Measurements from ENCODE around the gene KCNQ2. TPM values are rescaled to one million over a fixed set of nuclear protein-coding genes. Genes with fewer than 3 reads are reported as not detected.

Gene KCNQ2
- polyA plus RNA-seq, 4 donors = 0.27 to 1.4 (median 0.65) TPM; not detected in 1

DNA sequence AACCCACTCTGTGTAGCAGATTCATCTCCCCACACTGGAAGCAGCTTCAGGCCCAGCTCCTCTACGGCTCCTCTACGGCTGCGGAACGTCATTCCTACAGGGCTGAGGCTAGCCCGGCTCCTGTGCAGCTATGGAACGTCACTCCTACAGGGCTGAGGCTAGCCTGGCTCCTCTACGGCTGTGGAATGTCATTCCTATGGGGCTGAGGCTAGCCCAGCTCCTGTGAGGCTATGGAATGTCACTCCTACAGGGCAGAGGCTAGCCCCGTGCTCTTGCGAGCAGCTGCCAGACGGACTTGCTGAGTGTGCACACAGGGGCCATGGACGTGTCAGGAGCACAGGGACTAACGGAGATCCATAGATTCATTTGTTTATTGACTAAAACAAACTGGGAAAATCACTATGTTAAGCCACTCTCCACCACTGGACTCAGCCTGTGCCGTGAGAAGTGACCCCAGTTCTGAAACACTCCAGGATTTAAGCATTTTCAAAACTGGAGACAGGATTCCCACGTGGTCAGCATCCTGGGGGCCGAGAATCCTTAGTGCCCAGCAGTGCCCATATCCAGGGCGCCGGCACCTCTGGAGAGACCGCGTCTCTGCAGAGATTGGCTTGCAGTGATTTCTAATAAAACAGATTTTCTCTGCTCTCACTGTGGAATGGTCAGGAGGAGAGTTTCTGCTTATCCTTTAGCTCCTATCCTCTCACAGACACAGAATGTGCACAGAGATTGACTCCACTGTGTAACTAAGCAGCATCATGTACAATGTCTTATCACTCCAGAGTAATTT, 5.0 kb downstream of the KCNQ2 start:
- H3K9me3 ChIP-seq (ENCODE audit: control insufficient read depth in 2 of 2, insufficient read depth in 1 of 2, low read depth in 1 of 2, low read length in 1 of 2) = no peaks in the 10 kb centered on the region
- FAIRE-seq (no peak), DNase-seq (no peak)
- H3K27ac ChIP-seq (ENCODE audit: low read depth in 1 of 3, low read length in 2 of 3) = no peak overlapping the region
- no peaks in the 10 kb centered on the region for H3K4me1 ChIP-seq (ENCODE audit: control insufficient read depth in 3 of 3, insufficient read depth in 2 of 3, low read depth in 1 of 3, low read length in 2 of 3)
- H3K4me3 ChIP-seq (ENCODE audit: low read depth in 1 of 3, low read length in 3 of 3) = no peak overlapping the region
- H3K27me3 ChIP-seq (ENCODE audit: control insufficient read depth in 3 of 3, insufficient read depth in 3 of 3, low read length in 3 of 3) = peaks cover 12 to 31% (median 16%) of the 10 kb centered on the region in 3 donors
- 64 to 73% (median 69%) methylated on average over 19 of the region's 19 CpGs for WGBS, 3 donors
- H3K36me3 ChIP-seq (ENCODE audit: control insufficient read depth in 3 of 3, insufficient read depth in 2 of 3, low read depth in 1 of 3, low read length in 3 of 3) = no peaks in the 10 kb centered on the region

- 85 to 87% (median 85%) methylated on average over 17 of the region's 17 CpGs for WGBS, 3 donors
- FAIRE-seq = no peak
- no peaks in the 10 kb centered on the region for H3K9me3 ChIP-seq (ENCODE audit: control insufficient read depth in 2 of 2, insufficient read depth in 1 of 2, low read depth in 1 of 2, low read length in 1 of 2)
- no peaks in the 10 kb centered on the region for H3K4me1 ChIP-seq (ENCODE audit: control insufficient read depth in 3 of 3, insufficient read depth in 2 of 3, low read depth in 1 of 3, low read length in 2 of 3)
- no peak overlapping the region for H3K4me3 ChIP-seq (ENCODE audit: low read depth in 1 of 3, low read length in 3 of 3)
- H3K27me3 ChIP-seq (ENCODE audit: control insufficient read depth in 3 of 3, insufficient read depth in 3 of 3, low read length in 3 of 3) = peaks cover 14 to 32% (median 15%) of the 10 kb centered on the region in 3 donors
- H3K27ac ChIP-seq (ENCODE audit: low read depth in 1 of 3, low read length in 2 of 3) = no peak overlapping the region
- H3K36me3 ChIP-seq (ENCODE audit: control insufficient read depth in 3 of 3, insufficient read depth in 2 of 3, low read depth in 1 of 3, low read length in 3 of 3) = no peaks in the 10 kb centered on the region
- no peak for DNase-seq
Measured at GRCh38 chr20:63466861-63467260, 5.6 kb downstream of the KCNQ2 start.

GRCh38 chr20:63466250-63466825, 6.1 kb downstream of the KCNQ2 start:
- peaks cover 11 to 34% (median 16%) of the 10 kb centered on the region in 3 donors for H3K27me3 ChIP-seq (ENCODE audit: control insufficient read depth in 3 of 3, insufficient read depth in 3 of 3, low read length in 3 of 3)
- no peak overlapping the region for H3K27ac ChIP-seq (ENCODE audit: low read depth in 1 of 3, low read length in 2 of 3)
- 83 to 85% (median 85%) methylated on average over 55 of the region's 55 CpGs for WGBS, 3 donors
- DNase-seq = no peak
- FAIRE-seq = no peak
- H3K9me3 ChIP-seq (ENCODE audit: control insufficient read depth in 2 of 2, insufficient read depth in 1 of 2, low read depth in 1 of 2, low read length in 1 of 2) = no peaks in the 10 kb centered on the region
- no peak overlapping the region for H3K4me3 ChIP-seq (ENCODE audit: low read depth in 1 of 3, low read length in 3 of 3)
- H3K4me1 ChIP-seq (ENCODE audit: control insufficient read depth in 3 of 3, insufficient read depth in 2 of 3, low read depth in 1 of 3, low read length in 2 of 3) = no peaks in the 10 kb centered on the region
- H3K36me3 ChIP-seq (ENCODE audit: control insufficient read depth in 3 of 3, insufficient read depth in 2 of 3, low read depth in 1 of 3, low read length in 3 of 3) = no peaks in the 10 kb centered on the region

- Histone ChIP-seq H3K27me3 (ENCODE audit: control insufficient read depth in 3 of 3, insufficient read depth in 3 of 3, low read length in 3 of 3) (peaks cover 6 to 31% (median 19%) of the 10 kb centered on the region in 3 donors), H3K9me3 (ENCODE audit: control insufficient read depth in 2 of 2, insufficient read depth in 1 of 2, low read depth in 1 of 2, low read length in 1 of 2) (no peaks in the 10 kb centered on the region), H3K4me1 (ENCODE audit: control insufficient read depth in 3 of 3, insufficient read depth in 2 of 3, low read depth in 1 of 3, low read length in 2 of 3) (no peaks in the 10 kb centered on the region), H3K36me3 (ENCODE audit: control insufficient read depth in 3 of 3, insufficient read depth in 2 of 3, low read depth in 1 of 3, low read length in 3 of 3) (no peaks in the 10 kb centered on the region), H3K27ac (ENCODE audit: low read depth in 1 of 3, low read length in 2 of 3) (no peak overlapping the region), H3K4me3 (ENCODE audit: low read depth in 1 of 3, low read length in 3 of 3) (no peak overlapping the region)
- WGBS, 3 donors = 78 to 82% (median 80%) methylated on average over 52 to 56 of the region's 56 CpGs
- DNase-seq = no peak
- no peak for FAIRE-seq
Measured at GRCh38 chr20:63465380-63466249, 6.8 kb downstream of the KCNQ2 start.

GRCh38 chr20:63464289-63464635, 8.2 kb downstream of the KCNQ2 start:
- 74 to 81% (median 77%) methylated on average over 12 of the region's 12 CpGs for WGBS, 3 donors
- Histone ChIP-seq H3K27me3 (ENCODE audit: control insufficient read depth in 3 of 3, insufficient read depth in 3 of 3, low read length in 3 of 3) (peaks cover 1 to 18% (median 15%) of the 10 kb centered on the region in 3 donors), H3K36me3 (ENCODE audit: control insufficient read depth in 3 of 3, insufficient read depth in 2 of 3, low read depth in 1 of 3, low read length in 3 of 3) (no peaks in the 10 kb centered on the region), H3K4me3 (ENCODE audit: low read depth in 1 of 3, low read length in 3 of 3) (no peak overlapping the region), H3K9me3 (ENCODE audit: control insufficient read depth in 2 of 2, insufficient read depth in 1 of 2, low read depth in 1 of 2, low read length in 1 of 2) (no peaks in the 10 kb centered on the region), H3K27ac (ENCODE audit: low read depth in 1 of 3, low read length in 2 of 3) (no peak overlapping the region), H3K4me1 (ENCODE audit: control insufficient read depth in 3 of 3, insufficient read depth in 2 of 3, low read depth in 1 of 3, low read length in 2 of 3) (no peaks in the 10 kb centered on the region)
- DNase-seq (no peak), FAIRE-seq (no peak)

DNA sequence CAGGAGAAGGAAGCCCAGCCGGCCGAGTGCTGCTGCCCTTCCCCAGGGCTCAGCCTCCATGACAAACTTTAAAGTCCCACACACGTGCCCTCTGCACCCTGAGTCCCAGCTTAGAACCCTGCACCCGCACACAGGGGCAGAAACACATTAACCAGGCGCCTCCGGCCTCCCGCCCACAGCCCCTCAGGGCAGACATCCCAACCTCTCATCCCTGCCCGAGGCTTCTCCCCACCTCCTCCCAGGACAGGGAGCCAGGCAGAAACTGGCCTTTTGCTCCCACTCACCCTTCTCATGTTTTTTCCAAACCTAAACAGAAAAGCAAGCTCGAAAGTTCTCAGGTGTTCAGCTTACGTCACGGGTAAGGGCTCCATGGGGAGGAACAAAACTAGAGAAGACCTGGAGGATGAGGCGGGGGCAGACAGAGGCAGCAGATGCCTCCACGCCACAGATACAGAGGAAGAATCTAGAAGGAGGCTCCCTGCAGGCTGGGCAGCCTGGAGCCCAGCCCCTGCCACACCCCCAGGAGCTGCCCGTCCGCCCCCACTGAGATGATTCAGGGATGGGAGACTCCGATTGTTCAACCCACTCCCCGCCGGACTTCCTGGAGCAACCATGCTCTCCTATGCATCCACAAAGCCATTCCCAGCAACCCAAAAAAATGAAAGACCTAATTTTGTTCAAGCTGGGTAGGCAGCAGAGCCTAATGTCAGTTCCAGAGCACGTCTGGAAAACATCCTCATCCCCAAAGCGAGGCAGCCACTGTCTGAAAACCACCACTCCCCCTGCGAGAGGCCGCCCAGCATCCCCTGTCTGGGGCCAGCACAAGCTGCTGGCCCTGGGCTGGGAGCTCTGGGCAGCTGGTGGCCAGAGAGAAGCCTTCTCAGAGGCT, 8.8 kb downstream of the KCNQ2 start:
- WGBS, 3 donors = 52 to 57% (median 52%) methylated on average over 22 of the region's 22 CpGs
- FAIRE-seq (no peak), DNase-seq (no peak)
- Histone ChIP-seq H3K27ac (ENCODE audit: low read depth in 1 of 3, low read length in 2 of 3) (no peak overlapping the region), H3K27me3 (ENCODE audit: control insufficient read depth in 3 of 3, insufficient read depth in 3 of 3, low read length in 3 of 3) (peaks cover 0 to 18% (median 15%) of the 10 kb centered on the region in 3 donors), H3K36me3 (ENCODE audit: control insufficient read depth in 3 of 3, insufficient read depth in 2 of 3, low read depth in 1 of 3, low read length in 3 of 3) (no peaks in the 10 kb centered on the region), H3K4me3 (ENCODE audit: low read depth in 1 of 3, low read length in 3 of 3) (no peak overlapping the region), H3K4me1 (ENCODE audit: control insufficient read depth in 3 of 3, insufficient read depth in 2 of 3, low read depth in 1 of 3, low read length in 2 of 3) (no peaks in the 10 kb centered on the region), H3K9me3 (ENCODE audit: control insufficient read depth in 2 of 2, insufficient read depth in 1 of 2, low read depth in 1 of 2, low read length in 1 of 2) (no peaks in the 10 kb centered on the region)

GRCh38 chr20:63462244-63462643, 10.2 kb downstream of the KCNQ2 start:
- Histone ChIP-seq H3K4me1 (ENCODE audit: control insufficient read depth in 3 of 3, insufficient read depth in 2 of 3, low read depth in 1 of 3, low read length in 2 of 3) (no peaks in the 10 kb centered on the region), H3K27me3 (ENCODE audit: control insufficient read depth in 3 of 3, insufficient read depth in 3 of 3, low read length in 3 of 3) (peaks cover 0 to 13% (median 9%) of the 10 kb centered on the region in 3 donors), H3K4me3 (ENCODE audit: low read depth in 1 of 3, low read length in 3 of 3) (no peak overlapping the region), H3K27ac (ENCODE audit: low read depth in 1 of 3, low read length in 2 of 3) (no peak overlapping the region), H3K36me3 (ENCODE audit: control insufficient read depth in 3 of 3, insufficient read depth in 2 of 3, low read depth in 1 of 3, low read length in 3 of 3) (no peaks in the 10 kb centered on the region), H3K9me3 (ENCODE audit: control insufficient read depth in 2 of 2, insufficient read depth in 1 of 2, low read depth in 1 of 2, low read length in 1 of 2) (no peaks in the 10 kb centered on the region)
- WGBS, 3 donors = 31 to 81% (median 63%) methylated on average over 1 to 2 of the region's 2 CpGs
- DNase-seq (no peak), FAIRE-seq (no peak)

All from small intestine (tissue), 7 donors.